Endothelial cell of umbilical vein (primary cell): ENCODE measurements around the gene CIB2.

Source experiments
- EZH2 ChIP-seq: IDR thresholded peaks from 2 replicates; pipeline ENCODE4 v1.6.1; 2012; ENCODE audit warnings: borderline replicate concordance, low read depth, mild to moderate bottlenecking, moderate library complexity, low read length, inconsistent platforms; ENCODE audit not compliant: severe bottlenecking
- FOS ChIP-seq: IDR thresholded peaks from 2 replicates; pipeline ENCODE4 v1.6.1; 2011; ENCODE audit warnings: mild to moderate bottlenecking, low read length, moderate library complexity, borderline replicate concordance; ENCODE audit not compliant: insufficient read depth
- MAX ChIP-seq: IDR thresholded peaks from 2 replicates; pipeline ENCODE4 v1.6.1; 2011; ENCODE audit not compliant: insufficient read depth, insufficient read length
- MYC ChIP-seq: IDR thresholded peaks from one replicate; pipeline ENCODE4 v1.6.1; 2011; ENCODE audit warnings: mild to moderate bottlenecking, low read depth, low read length
- POLR2A ChIP-seq: IDR thresholded peaks from 2 replicates; pipeline ENCODE4 v1.6.1; 2012; ENCODE audit warnings: low read depth, mild to moderate bottlenecking, control low read depth, low read length
- TF ChIP-seq, protein P1 (sequence below), 2 donors: IDR thresholded peaks; 1 replicate in 1 of 2; 2 replicates in 1 of 2; pipeline ENCODE4 v1.5.1; 2011; ENCODE audit warnings: low read length in 2 of 2, mild to moderate bottlenecking in 2 of 2, moderate library complexity in 2 of 2, control low read depth in 1 of 2, inconsistent platforms in 1 of 2, low read depth in 1 of 2; ENCODE audit not compliant: insufficient read depth in 1 of 2; ENCODE audit errors: extremely low read depth in 1 of 2

DNA sequence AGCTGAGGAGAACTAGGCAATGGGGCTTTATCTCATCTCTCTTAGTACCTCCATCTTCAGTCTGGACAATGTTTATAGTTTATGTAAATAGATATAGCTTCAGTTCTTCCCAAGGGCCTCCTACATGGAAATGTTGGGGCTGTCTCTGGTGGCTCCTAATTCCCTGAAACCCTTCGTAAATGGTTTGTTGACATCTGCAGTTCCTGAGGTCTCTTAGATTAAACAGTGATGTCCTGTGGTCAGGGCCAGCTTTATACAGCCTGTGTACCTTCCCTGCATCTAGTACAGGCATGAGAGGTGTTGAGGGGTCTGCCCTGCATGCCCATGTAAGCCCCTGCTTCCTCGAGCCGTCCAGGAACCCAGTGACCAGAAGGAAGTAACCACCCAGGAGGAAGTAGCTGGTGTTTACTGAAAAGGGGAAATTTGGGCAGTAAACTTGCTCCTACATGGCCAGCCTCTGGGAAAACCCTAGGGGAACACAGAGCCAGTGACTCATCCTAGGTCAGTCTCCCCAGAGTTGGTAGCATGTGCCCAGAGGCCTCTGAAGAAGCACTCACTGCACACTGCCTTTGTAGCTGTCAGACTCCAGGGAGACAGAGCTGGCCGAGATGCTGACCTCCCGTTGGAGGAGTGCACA lies 49.0 kb downstream of the CIB2 start:
- TF ChIP-seq, protein P1, sequence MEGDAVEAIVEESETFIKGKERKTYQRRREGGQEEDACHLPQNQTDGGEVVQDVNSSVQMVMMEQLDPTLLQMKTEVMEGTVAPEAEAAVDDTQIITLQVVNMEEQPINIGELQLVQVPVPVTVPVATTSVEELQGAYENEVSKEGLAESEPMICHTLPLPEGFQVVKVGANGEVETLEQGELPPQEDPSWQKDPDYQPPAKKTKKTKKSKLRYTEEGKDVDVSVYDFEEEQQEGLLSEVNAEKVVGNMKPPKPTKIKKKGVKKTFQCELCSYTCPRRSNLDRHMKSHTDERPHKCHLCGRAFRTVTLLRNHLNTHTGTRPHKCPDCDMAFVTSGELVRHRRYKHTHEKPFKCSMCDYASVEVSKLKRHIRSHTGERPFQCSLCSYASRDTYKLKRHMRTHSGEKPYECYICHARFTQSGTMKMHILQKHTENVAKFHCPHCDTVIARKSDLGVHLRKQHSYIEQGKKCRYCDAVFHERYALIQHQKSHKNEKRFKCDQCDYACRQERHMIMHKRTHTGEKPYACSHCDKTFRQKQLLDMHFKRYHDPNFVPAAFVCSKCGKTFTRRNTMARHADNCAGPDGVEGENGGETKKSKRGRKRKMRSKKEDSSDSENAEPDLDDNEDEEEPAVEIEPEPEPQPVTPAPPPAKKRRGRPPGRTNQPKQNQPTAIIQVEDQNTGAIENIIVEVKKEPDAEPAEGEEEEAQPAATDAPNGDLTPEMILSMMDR (IDR thresholded peaks at IDR 0.05; ENCODE audit: extremely low read depth in 1 of 2, insufficient read depth in 1 of 2, low read depth in 1 of 2, low read length in 2 of 2) = no peak
- TF ChIP-seq POLR2A = no peak
- no peak for TF ChIP-seq FOS
- no peak for TF ChIP-seq EZH2
- no peak for TF ChIP-seq MAX
- no peak for TF ChIP-seq MYC
